GM13977 (cell line): ENCODE data around the gene GTF2A1L.

Experiments used
- DNase-seq: peaks from one replicate; pipeline ENCODE4 v3.0.0; 2012; ENCODE audit warnings: low spot score
- in situ Hi-C: fragments of 300-500 bp; cut with MboI; formaldehyde crosslinking; loops from one replicate; pipeline ENCODE4 v1.12.0; 2022; ENCODE audit warnings: low sequenced_read_pairs, low pct_unique_long_range_greater_than_20kb, mixed read lengths, inconsistent platforms; ENCODE audit not compliant: unreplicated experiment
- TF ChIP-seq, protein P1 (sequence below): IDR thresholded peaks from 2 replicates; pipeline ENCODE4 v1.5.1; 2012; ENCODE audit warnings: mild to moderate bottlenecking, control low read depth; ENCODE audit not compliant: insufficient read depth; ENCODE audit errors: extremely low read depth, missing control alignments

The GTF2A1L gene

DNA sequence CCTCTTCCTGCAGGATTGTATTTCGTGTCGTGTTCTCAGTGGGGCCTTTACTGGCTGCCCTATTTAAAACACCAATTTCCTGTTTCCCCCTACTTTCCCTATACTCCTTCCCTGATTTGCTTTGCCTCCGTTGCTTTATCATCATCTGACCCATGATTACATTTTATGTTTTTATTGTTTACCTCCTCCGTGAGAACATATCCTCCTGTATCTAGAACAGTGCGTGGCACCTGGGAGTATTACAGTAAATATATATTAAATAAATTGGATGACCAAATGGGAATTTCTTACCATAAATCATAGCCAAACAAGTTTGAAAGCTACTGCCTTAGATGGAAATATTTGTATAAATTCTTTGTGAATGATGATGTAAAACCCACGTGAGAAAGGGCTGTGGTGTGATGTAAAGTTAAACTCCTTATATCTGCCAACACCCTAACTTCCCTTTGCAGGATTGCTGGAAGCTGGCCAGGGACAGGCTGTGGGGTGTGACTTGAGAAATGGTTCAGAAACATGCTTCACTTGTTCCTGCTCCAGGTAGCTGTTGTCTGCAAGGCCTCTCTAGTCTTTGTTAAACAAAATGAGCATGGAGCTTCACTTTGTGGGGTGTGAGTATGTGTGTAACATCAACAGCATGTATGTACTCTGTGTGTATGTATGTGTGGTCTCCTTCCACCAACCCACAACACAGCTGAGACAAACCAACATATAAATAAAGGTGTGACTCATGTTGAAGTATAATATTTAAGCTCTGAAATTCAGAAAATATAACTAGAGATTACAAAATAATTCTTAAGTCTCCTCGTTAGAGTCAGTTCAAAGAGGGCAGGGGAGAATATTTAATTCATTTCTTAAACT is 97.6 kb downstream of the GTF2A1L start:
- TF ChIP-seq, protein P1, sequence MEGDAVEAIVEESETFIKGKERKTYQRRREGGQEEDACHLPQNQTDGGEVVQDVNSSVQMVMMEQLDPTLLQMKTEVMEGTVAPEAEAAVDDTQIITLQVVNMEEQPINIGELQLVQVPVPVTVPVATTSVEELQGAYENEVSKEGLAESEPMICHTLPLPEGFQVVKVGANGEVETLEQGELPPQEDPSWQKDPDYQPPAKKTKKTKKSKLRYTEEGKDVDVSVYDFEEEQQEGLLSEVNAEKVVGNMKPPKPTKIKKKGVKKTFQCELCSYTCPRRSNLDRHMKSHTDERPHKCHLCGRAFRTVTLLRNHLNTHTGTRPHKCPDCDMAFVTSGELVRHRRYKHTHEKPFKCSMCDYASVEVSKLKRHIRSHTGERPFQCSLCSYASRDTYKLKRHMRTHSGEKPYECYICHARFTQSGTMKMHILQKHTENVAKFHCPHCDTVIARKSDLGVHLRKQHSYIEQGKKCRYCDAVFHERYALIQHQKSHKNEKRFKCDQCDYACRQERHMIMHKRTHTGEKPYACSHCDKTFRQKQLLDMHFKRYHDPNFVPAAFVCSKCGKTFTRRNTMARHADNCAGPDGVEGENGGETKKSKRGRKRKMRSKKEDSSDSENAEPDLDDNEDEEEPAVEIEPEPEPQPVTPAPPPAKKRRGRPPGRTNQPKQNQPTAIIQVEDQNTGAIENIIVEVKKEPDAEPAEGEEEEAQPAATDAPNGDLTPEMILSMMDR, result no peak
- no peak for DNase-seq
- in situ Hi-C loops, result no loop called here

DNA sequence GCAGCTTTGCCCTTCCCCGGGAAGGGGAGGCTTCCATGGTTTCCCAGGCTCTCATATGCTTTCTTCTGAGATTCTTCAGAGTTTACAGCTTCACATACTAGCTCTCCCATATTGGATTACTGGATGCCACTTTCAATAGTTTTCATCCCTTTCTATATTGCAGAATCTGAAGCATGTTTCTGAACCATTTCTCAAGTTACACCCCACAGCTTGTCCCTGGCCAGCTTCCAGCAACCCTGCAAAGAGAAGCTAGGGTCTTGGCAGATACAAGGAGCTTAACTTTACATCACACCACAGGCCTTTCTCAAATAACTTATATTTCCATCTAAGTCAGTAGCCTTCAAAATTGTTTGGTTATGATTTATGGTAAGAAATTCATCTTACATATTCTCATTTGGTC is 98.3 kb downstream of the GTF2A1L start:
- TF ChIP-seq, protein P1, result no peak
- no peak for DNase-seq
- in situ Hi-C loops, result no loop called here

DNA sequence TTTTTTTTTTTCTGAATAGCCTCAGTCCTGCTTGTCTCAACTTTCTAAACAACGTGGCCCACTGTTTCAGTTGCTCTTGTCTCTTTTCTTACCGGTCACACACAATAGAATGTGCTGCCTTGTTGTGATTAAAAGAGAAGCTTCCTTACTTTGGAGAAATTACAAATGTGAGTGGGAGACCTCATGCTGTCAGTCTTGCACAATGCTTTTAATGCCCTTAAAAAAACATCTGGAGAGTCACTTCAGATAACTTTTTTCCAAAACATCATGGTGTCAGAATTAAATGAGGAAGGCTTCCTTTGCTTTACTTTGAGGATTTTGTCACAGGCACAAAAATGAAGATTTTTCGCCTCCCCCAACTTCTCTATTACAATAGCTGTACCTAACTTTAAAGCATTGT is 100.2 kb downstream of the GTF2A1L start:
- no peak for DNase-seq
- in situ Hi-C loops, result no loop called here
- TF ChIP-seq, protein P1, result no peak

DNA sequence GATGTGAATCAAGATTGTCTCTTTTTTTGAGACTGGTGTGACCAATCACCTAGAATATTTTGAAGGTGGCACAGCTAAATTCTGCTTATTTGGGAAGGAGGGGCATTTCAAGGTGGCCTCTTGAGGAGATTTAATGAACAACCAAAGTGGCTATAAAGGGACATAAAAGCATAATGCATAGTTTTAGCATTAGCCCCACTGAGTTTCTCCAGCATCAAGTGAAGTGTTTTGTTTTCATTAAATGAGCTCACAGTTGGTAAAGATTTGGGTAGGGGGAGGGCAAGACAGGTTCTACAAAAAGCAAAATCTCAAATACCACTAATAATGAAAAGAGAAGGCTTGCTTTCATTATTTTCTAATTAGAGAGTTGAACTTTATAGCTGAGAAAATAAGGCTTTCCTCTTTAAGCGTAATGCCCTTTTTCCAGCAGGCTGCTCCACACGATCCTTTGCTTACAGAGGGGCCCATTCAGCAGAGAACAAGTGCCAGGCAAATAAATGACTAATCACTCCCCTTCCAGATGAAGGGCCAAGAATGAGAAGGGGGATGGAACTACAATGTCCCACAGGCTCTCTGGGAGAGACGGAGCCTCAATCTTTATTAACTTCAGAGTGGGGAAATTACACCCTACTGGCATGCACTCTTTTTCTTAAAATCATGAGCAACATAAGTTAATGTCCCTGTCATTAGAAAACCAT is 102.0 kb downstream of the GTF2A1L start:
- DNase-seq, result no peak
- in situ Hi-C loops, result no loop called here
- TF ChIP-seq, protein P1, result no peak

DNA sequence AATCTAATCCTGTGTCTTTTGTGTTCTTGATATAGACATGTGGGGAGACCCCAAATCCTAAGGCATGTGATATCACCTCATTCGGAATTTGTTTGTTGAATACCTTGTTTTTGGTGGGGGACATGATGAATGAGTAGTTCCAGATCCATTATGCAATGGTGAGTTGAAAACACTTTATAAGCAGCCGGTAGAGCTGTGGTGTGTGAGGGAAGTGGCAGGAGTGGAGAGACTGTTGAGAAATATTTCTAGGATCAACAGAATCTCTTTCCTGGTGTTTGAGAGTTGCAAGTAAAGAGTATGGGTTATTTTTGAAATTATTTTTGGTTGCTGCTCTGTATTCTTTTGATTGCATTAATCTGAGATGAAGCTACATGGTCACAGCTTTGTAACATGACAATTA is 103.5 kb downstream of the GTF2A1L start:
- in situ Hi-C loops, result no loop called here
- DNase-seq, result no peak
- TF ChIP-seq, protein P1, result no peak

DNA sequence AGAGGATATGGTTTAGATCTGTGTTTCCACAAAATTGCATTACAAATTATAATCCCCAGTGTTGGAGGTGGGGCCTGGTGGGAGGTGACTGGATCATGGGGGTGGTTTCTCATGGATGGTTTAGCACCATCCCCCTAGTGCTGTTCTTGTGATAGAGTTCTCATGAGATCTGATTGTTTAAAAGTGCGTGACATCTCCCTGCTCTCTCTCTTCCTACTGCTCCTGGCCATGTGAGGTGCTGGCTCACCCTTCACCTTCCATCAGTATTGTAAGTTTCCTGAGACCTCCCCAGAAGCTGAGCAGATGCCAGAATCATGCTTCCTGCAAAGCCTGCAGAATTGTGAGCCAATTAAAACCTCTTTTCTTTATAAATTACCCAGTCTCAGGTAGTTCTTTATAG is 104.7 kb downstream of the GTF2A1L start:
- DNase-seq, result no peak
- TF ChIP-seq, protein P1, result no peak
- in situ Hi-C loops, result no loop called here
